Coronary artery (tissue), 2 donors: ENCODE data around the gene TMEM117.

Experiments used
- DNase-seq: peaks from one replicate; pipeline ENCODE4 v3.0.0-alpha.2; 2017; ENCODE audit warnings: low spot score
- H3K27ac ChIP-seq, 2 donors: fragments of 200-600 bp; sonication (generic); one replicate each; pipeline ENCODE4 v1.5.1; 2016 to 2019
- H3K4me3 ChIP-seq: fragments of 200-600 bp; sonication (generic); 2 replicates; pipeline ENCODE4 v1.5.1; 2016; ENCODE audit warnings: mild to moderate bottlenecking, moderate library complexity
- CTCF ChIP-seq: fragments of 200-600 bp; sonication (generic); IDR thresholded peaks from one replicate; pipeline ENCODE4 v1.5.1; 2019; ENCODE audit warnings: antibody characterized with exemption

TMEM117 gene

GRCh38 chr12:44054281-44054680, 218.4 kb downstream of the TMEM117 start:
- TF ChIP-seq CTCF = no peak
- H3K27ac ChIP-seq = no peak overlapping the region
- H3K4me3 ChIP-seq = no peak overlapping the region
- no peak for DNase-seq

GRCh38 chr12:44058366-44058765, 222.5 kb downstream of the TMEM117 start:
- no peak for DNase-seq
- Histone ChIP-seq H3K4me3 (no peak overlapping the region), H3K27ac (no peak overlapping the region)
- TF ChIP-seq CTCF = no peak

GRCh38 chr12:44059476-44059875, 223.6 kb downstream of the TMEM117 start:
- Histone ChIP-seq H3K27ac (no peak overlapping the region), H3K4me3 (no peak overlapping the region)
- no peak for DNase-seq
- TF ChIP-seq CTCF = no peak

- no peak overlapping the region for H3K4me3 ChIP-seq
- no peak overlapping the region for H3K27ac ChIP-seq
- no peak for TF ChIP-seq CTCF
- DNase-seq = no peak
Measured at GRCh38 chr12:44063671-44064070, 227.8 kb downstream of the TMEM117 start.

GRCh38 chr12:44076871-44077270, 241.0 kb downstream of the TMEM117 start:
- DNase-seq = no peak

GRCh38 chr12:44077294-44077693, 241.4 kb downstream of the TMEM117 start:
- Histone ChIP-seq H3K27ac (no peak overlapping the region), H3K4me3 (no peak overlapping the region)
- no peak for DNase-seq
- no peak for TF ChIP-seq CTCF

More at GRCh38 chr12:44076871-44077270, 241.0 kb downstream of the TMEM117 start:
- H3K27ac ChIP-seq = no peak overlapping the region
- TF ChIP-seq CTCF = no peak
- no peak overlapping the region for H3K4me3 ChIP-seq

GRCh38 chr12:44078273-44078672, 242.4 kb downstream of the TMEM117 start:
- no peak overlapping the region for H3K4me3 ChIP-seq
- H3K27ac ChIP-seq = no peak overlapping the region
- DNase-seq = no peak
- TF ChIP-seq CTCF = no peak
